Measurements from ENCODE around the gene PSAP.
"Not testable (repeated sequence)": the region's sequence is repeated elsewhere in the genome, so short reads cannot be mapped to it uniquely, and the experiment has no call there.

The PSAP gene

DNA sequence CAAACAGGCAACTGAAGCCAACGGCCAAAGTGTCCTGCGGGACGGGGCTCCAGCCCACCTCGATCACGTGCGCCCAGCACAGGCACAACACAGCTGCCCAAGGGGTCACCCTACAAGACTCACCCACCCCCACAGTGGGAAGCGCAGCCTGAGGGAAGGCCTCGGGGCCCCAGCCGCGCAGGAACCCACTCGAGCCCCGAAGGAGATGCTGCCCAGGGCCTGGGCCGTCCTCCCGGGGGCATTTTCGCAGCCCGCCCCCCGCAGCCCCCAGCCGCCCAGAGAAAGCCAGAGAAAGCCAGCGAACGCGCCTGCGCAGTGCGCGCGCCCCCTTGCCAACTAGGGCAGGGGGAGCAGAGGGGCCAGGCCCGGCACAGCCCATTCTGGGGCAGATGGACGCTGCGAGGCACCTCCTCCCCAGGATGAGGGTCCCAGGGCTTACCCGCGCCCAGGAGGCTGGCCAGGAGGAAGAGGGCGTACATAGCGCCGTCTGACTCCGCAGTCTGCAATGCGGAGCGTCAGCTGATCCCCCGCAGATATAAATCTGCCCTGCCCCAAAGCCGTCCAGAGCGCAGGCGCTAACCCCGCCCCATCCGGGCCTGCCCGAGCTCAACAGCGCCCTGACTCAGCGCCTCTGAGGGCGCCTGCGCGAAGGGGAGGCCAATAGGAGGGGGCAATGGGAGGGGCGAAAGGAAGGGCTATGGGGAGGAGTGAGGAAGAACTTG is at the start of gene PSAP:
TSS of gene PSAP (minus strand) at position 509 of the 722 bp plus-strand sequence. CDS start at position 479, 30 bp downstream.
- Histone ChIP-seq H3K9ac (ENCODE audit: low read length) (peak within 1 kb of the TSS; percentile 82), H3K9me3 (ENCODE audit: insufficient read depth, low read length) (no peaks in the 10 kb centered on the region), H3K27ac (ENCODE audit: low read length) (peak within 1 kb of the TSS; percentile 39), H3K27me3 (ENCODE audit: low read depth, low read length) (no peaks in the 10 kb centered on the region), H4K20me1 (ENCODE audit: insufficient read depth, low read length) (peaks cover 25% of the 10 kb centered on the region), H3K4me3 (ENCODE audit: low read length) (peak within 1 kb of the TSS; percentile 96), H3K79me2 (ENCODE audit: low read length) (peaks cover 25% of the 10 kb centered on the region), H3K4me2 (ENCODE audit: low read length) (peak within 1 kb of the TSS; percentile 93), H2AFZ (ENCODE audit: low read depth, low read length) (peak within 1 kb of the TSS; percentile 88), H3K4me1 (ENCODE audit: low read length) (peaks cover 13% of the 10 kb centered on the region), H3K36me3 (replicated peaks; ENCODE audit: low read depth, low read length) (no peaks in the 10 kb centered on the region)
- TF ChIP-seq EZH2phosphoT487 (IDR thresholded peaks at IDR 0.05; ENCODE audit: low read depth): no peak
- TF ChIP-seq, protein P1, sequence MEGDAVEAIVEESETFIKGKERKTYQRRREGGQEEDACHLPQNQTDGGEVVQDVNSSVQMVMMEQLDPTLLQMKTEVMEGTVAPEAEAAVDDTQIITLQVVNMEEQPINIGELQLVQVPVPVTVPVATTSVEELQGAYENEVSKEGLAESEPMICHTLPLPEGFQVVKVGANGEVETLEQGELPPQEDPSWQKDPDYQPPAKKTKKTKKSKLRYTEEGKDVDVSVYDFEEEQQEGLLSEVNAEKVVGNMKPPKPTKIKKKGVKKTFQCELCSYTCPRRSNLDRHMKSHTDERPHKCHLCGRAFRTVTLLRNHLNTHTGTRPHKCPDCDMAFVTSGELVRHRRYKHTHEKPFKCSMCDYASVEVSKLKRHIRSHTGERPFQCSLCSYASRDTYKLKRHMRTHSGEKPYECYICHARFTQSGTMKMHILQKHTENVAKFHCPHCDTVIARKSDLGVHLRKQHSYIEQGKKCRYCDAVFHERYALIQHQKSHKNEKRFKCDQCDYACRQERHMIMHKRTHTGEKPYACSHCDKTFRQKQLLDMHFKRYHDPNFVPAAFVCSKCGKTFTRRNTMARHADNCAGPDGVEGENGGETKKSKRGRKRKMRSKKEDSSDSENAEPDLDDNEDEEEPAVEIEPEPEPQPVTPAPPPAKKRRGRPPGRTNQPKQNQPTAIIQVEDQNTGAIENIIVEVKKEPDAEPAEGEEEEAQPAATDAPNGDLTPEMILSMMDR (IDR thresholded peaks at IDR 0.05; ENCODE audit: low read depth, low read length): no peak

DNA sequence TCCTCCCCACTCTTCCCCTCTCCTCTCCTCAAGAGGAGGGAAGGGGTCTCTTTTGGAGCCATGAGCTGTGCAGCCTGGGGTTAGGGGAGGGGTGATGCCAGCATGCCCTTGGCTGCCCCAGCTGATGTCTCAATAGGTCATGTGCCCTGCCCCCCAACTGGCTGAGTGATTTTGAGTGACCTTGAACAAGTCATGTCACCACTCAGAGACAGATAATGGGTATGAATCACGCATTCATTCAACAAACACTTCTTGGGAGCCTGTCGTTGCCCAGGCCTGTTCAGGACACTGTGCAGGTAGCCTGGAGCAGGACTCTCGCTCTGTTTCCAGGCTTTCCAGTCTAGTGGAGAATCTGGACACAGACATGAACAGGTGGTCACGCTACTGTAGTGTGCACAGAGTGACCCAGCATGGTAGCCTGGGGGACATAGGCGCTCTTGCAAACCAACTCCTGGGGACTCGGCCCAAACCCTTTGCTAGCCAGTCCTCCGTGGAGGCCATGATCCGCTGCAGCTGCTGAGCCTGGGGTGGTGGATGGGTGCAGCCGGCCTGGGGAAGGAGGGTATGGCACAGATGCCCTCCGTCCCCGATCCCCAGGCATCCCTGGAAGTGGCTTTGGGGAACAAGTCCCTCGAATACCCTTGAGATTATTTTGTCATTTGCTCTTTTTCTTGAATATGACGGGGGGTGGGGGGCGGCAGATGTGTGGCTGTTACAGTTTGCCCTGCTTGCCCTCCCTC is 49.6 kb upstream of the PSAP start:
- Histone ChIP-seq H3K79me2 (ENCODE audit: low read length) (no peaks in the 10 kb centered on the region), H3K27me3 (ENCODE audit: low read depth, low read length) (no peaks in the 10 kb centered on the region), H3K9me3 (ENCODE audit: insufficient read depth, low read length) (no peaks in the 10 kb centered on the region)

DNA sequence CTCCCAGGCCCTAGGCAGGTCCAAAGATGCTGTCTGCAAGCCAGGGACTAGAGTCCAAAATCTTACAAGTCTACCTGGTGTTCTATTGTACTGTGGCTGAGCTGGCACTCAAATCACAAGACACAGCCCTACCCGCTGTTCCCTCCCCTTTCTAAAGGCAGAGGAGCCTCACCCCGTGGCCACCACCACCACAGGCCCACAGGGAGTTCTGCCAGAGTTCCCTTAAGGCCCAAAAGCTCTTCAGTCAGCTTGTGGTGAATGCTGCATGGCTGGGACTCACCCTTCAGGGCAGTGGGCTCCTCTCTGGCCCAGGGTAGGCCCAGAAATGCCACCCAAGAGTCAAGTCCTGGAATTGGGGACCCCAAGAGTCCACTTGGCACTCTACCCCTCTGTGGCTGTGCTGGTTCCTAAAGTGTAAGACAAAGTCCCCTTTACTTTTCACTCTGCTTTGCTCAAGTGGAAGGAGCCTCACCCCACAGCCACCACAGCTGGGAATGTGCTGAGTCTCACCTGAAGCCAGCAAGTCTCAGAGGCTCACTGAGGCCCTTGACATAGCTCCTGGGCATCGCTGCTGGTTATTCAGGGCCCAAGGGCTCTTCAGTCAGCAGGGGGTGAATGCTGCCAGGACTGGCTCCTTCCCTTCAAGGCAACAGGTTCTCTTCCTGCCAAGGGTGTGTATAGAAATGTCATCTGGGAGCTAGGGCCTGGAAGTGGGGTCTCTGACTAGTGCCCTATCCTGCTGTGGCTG is 48.8 kb upstream of the PSAP start:
- H3K27me3 ChIP-seq (ENCODE audit: low read depth, low read length): peaks cover 7% of the 10 kb centered on the region; the same call in 1 of the 2 replicates
- no peaks in the 10 kb centered on the region for H4K20me1 ChIP-seq (ENCODE audit: insufficient read depth, low read length)
- H3K27ac ChIP-seq (ENCODE audit: low read length): no peak overlapping the region
- H3K79me2 ChIP-seq (ENCODE audit: low read length): no peaks in the 10 kb centered on the region
- H3K4me2 ChIP-seq (ENCODE audit: low read length): no peak overlapping the region
- H3K4me3 ChIP-seq (ENCODE audit: low read length): no peak overlapping the region
- H3K36me3 ChIP-seq (replicated peaks; ENCODE audit: low read depth, low read length): no peaks in the 10 kb centered on the region
- H3K9me3 ChIP-seq (ENCODE audit: insufficient read depth, low read length): no peaks in the 10 kb centered on the region
- no peak overlapping the region for H3K9ac ChIP-seq (ENCODE audit: low read length)
- no peak for TF ChIP-seq EZH2phosphoT487 (IDR thresholded peaks at IDR 0.05; ENCODE audit: low read depth)
- TF ChIP-seq, protein P1 (IDR thresholded peaks at IDR 0.05; ENCODE audit: low read depth, low read length): no peak
- H2AFZ ChIP-seq (ENCODE audit: low read depth, low read length): no peak overlapping the region
- H3K4me1 ChIP-seq (ENCODE audit: low read length): no peaks in the 10 kb centered on the region

More for the DNA sequence above, 49.6 kb upstream of the PSAP start:
- H3K9ac ChIP-seq (ENCODE audit: low read length): no peak overlapping the region
- H4K20me1 ChIP-seq (ENCODE audit: insufficient read depth, low read length): no peaks in the 10 kb centered on the region
- TF ChIP-seq, protein P1 (IDR thresholded peaks at IDR 0.05; ENCODE audit: low read depth, low read length): no peak
- no peak for TF ChIP-seq EZH2phosphoT487 (IDR thresholded peaks at IDR 0.05; ENCODE audit: low read depth)
- H2AFZ ChIP-seq (ENCODE audit: low read depth, low read length): no peak overlapping the region
- no peaks in the 10 kb centered on the region for H3K36me3 ChIP-seq (replicated peaks; ENCODE audit: low read depth, low read length)
- H3K27ac ChIP-seq (ENCODE audit: low read length): no peak overlapping the region
- H3K4me1 ChIP-seq (ENCODE audit: low read length): no peaks in the 10 kb centered on the region
- no peak overlapping the region for H3K4me3 ChIP-seq (ENCODE audit: low read length)
- H3K4me2 ChIP-seq (ENCODE audit: low read length): no peak overlapping the region

DNA sequence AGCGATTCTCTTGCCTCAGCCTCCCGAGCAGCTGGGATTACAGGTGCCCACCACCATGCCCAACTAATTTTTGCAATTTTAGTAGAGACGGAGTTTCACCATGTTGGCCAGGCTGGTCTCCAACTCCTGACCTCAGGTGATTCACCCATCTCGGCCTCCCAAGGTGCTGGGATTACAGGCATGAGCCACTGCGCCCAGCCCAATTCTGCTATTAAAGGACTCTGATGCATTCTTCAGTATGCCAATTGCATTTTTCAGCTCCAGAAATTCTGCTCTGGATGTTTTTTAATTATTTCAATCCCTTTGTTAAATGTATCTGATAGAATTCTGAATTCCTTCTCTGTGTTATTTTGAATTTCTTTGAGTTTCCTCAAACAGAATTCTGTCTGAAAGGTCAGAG is 47.3 kb upstream of the PSAP start:
- H3K27me3 ChIP-seq (ENCODE audit: low read depth, low read length): peaks cover 12% of the 10 kb centered on the region
- H3K4me3 ChIP-seq (ENCODE audit: low read length); H3K9ac ChIP-seq (ENCODE audit: low read length); H3K36me3 ChIP-seq (replicated peaks; ENCODE audit: low read depth, low read length); H3K9me3 ChIP-seq (ENCODE audit: insufficient read depth, low read length); H3K4me2 ChIP-seq (ENCODE audit: low read length); H2AFZ ChIP-seq (ENCODE audit: low read depth, low read length); H3K27ac ChIP-seq (ENCODE audit: low read length); H3K79me2 ChIP-seq (ENCODE audit: low read length); H3K4me1 ChIP-seq (ENCODE audit: low read length); H4K20me1 ChIP-seq (ENCODE audit: insufficient read depth, low read length): not testable (repeated sequence)

Measured in OCI-LY3 (cell line).